ENCODE results near the gene NAALADL2. TPM values are rescaled to one million over a fixed set of nuclear protein-coding genes. Genes with fewer than 3 reads are reported as not detected.

Gene NAALADL2
- total RNA-seq, 1 donor from 2014 or later, result 11.5 TPM

DNA sequence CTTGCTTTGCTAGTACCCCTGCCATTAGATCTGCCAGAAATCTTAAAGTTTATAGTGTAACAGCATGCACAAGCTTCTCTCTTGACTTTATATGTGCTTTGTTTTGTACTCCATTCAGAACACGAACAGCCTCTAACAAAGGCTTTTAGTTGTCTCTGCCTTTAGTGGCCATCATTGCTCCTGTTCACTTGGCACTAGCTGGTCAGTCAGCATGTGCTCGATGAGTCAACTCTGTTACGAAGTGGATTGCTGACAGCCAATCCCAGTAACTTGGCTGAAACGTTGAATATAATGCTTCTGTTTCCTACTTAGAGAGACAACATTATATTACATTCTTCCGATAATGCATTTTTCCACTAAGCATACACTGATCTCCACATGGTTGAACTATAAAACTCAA is 349.2 kb downstream of the NAALADL2 start:
- TF ChIP-seq EZH2phosphoT487 (IDR thresholded peaks at IDR 0.05) (no peak), EZH2 (IDR thresholded peaks at IDR 0.05) (no peak)
- TF ChIP-seq, protein P1, sequence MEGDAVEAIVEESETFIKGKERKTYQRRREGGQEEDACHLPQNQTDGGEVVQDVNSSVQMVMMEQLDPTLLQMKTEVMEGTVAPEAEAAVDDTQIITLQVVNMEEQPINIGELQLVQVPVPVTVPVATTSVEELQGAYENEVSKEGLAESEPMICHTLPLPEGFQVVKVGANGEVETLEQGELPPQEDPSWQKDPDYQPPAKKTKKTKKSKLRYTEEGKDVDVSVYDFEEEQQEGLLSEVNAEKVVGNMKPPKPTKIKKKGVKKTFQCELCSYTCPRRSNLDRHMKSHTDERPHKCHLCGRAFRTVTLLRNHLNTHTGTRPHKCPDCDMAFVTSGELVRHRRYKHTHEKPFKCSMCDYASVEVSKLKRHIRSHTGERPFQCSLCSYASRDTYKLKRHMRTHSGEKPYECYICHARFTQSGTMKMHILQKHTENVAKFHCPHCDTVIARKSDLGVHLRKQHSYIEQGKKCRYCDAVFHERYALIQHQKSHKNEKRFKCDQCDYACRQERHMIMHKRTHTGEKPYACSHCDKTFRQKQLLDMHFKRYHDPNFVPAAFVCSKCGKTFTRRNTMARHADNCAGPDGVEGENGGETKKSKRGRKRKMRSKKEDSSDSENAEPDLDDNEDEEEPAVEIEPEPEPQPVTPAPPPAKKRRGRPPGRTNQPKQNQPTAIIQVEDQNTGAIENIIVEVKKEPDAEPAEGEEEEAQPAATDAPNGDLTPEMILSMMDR (IDR thresholded peaks at IDR 0.05), result no peak
- Mint-ChIP-seq H3K9me3 (peaks cover 15% of the 10 kb centered on the region), H3K4me1 (peaks cover 4% of the 10 kb centered on the region), H3K36me3 (no peaks in the 10 kb centered on the region), H3K27me3 (ENCODE audit: insufficient read depth, low read depth) (peaks cover 2% of the 10 kb centered on the region), H3K27ac (no peak overlapping the region), H3K4me3 (no peak overlapping the region)
- H3K9ac ChIP-seq, result no peak overlapping the region
- H3K9me3 ChIP-seq (ENCODE audit: low read depth), result no peaks in the 10 kb centered on the region
- H3K4me3 ChIP-seq, result no peak overlapping the region
- H2AFZ ChIP-seq (replicated peaks), result peak overlapping the region; percentile 30
- peaks cover 18% of the 10 kb centered on the region for H3K4me1 ChIP-seq
- DNase-seq (ENCODE audit: low spot score), result peak; percentile 20
- no peaks in the 10 kb centered on the region for H3K27me3 ChIP-seq
- H3F3A ChIP-seq (ENCODE audit: low read depth), result no peaks in the 10 kb centered on the region
- H3K27ac ChIP-seq, result no peak overlapping the region
- H3K4me2 ChIP-seq, result no peak overlapping the region
- H3K79me2 ChIP-seq (ENCODE audit: low read depth), result no peaks in the 10 kb centered on the region
- H3K36me3 ChIP-seq, result no peaks in the 10 kb centered on the region
- H4K20me1 ChIP-seq (ENCODE audit: low read depth), result no peaks in the 10 kb centered on the region

GRCh38 chr3:175211466-175211865 is 352.3 kb downstream of the NAALADL2 start:
- no peak overlapping the region for H3K27ac ChIP-seq
- no peak overlapping the region for H3K4me3 Mint-ChIP-seq
- H3K27ac Mint-ChIP-seq, result no peak overlapping the region
- H3K36me3 ChIP-seq, result no peaks in the 10 kb centered on the region
- TF ChIP-seq EZH2 (IDR thresholded peaks at IDR 0.05) (no peak), EZH2phosphoT487 (IDR thresholded peaks at IDR 0.05) (no peak)
- TF ChIP-seq, protein P1 (IDR thresholded peaks at IDR 0.05), result no peak
- no peaks in the 10 kb centered on the region for H3K79me2 ChIP-seq (ENCODE audit: low read depth)
- no peaks in the 10 kb centered on the region for H3F3A ChIP-seq (ENCODE audit: low read depth)
- H3K4me3 ChIP-seq, result no peak overlapping the region
- H3K9ac ChIP-seq, result no peak overlapping the region
- H3K9me3 ChIP-seq (ENCODE audit: low read depth), result no peaks in the 10 kb centered on the region
- no peak overlapping the region for H3K4me2 ChIP-seq
- no peak overlapping the region for H2AFZ ChIP-seq (replicated peaks)
- peaks cover 4% of the 10 kb centered on the region for H3K4me1 Mint-ChIP-seq
- H3K27me3 ChIP-seq, result no peaks in the 10 kb centered on the region
- H3K9me3 Mint-ChIP-seq, result peaks cover 2% of the 10 kb centered on the region
- peaks cover 2% of the 10 kb centered on the region for H3K27me3 Mint-ChIP-seq (ENCODE audit: insufficient read depth, low read depth)
- H3K36me3 Mint-ChIP-seq, result no peaks in the 10 kb centered on the region
- no peaks in the 10 kb centered on the region for H4K20me1 ChIP-seq (ENCODE audit: low read depth)
- peaks cover 18% of the 10 kb centered on the region for H3K4me1 ChIP-seq
- DNase-seq (ENCODE audit: low spot score), result no peak

DNA sequence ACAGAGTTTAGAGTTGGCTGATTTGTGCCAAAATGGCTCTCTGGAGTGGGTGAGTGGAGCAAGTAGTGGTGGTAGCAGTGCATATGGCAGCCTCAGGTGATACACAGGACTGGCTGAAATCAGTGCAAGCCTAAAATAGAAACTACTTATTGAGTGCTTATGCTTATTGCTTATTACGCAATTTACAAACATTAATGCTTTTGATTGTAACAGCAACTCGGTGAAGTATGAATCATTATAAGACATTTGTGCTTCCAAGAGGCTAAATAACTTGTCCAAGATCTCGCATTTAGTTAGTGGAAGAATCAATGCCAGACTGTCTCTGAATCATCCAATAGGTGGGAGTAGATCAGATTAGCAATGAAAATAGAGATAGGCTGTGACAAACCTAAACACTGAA is 353.8 kb downstream of the NAALADL2 start:
- H3K27me3 ChIP-seq, result no peaks in the 10 kb centered on the region
- peaks cover 2% of the 10 kb centered on the region for H3K27me3 Mint-ChIP-seq (ENCODE audit: insufficient read depth, low read depth)
- H3K27ac ChIP-seq, result no peak overlapping the region
- no peak overlapping the region for H3K4me3 Mint-ChIP-seq
- H2AFZ ChIP-seq (replicated peaks), result no peak overlapping the region
- H3K4me1 ChIP-seq, result peaks cover 11% of the 10 kb centered on the region
- H3K4me2 ChIP-seq, result no peak overlapping the region
- no peaks in the 10 kb centered on the region for H3K36me3 Mint-ChIP-seq
- TF ChIP-seq, protein P1 (IDR thresholded peaks at IDR 0.05), result no peak
- H3K27ac Mint-ChIP-seq, result no peak overlapping the region
- no peaks in the 10 kb centered on the region for H4K20me1 ChIP-seq (ENCODE audit: low read depth)
- no peaks in the 10 kb centered on the region for H3K9me3 ChIP-seq (ENCODE audit: low read depth)
- H3K9me3 Mint-ChIP-seq, result no peaks in the 10 kb centered on the region
- no peak overlapping the region for H3K9ac ChIP-seq
- no peaks in the 10 kb centered on the region for H3K79me2 ChIP-seq (ENCODE audit: low read depth)
- DNase-seq (ENCODE audit: low spot score), result no peak
- H3K4me1 Mint-ChIP-seq, result peaks cover 4% of the 10 kb centered on the region
- no peaks in the 10 kb centered on the region for H3F3A ChIP-seq (ENCODE audit: low read depth)
- no peak overlapping the region for H3K4me3 ChIP-seq
- H3K36me3 ChIP-seq, result no peaks in the 10 kb centered on the region

All from neural progenitor cell (in vitro differentiated cells).